Astrocyte of the spinal cord (primary cell): ENCODE results near the gene PLXDC2.

Source experiments
- DNase-seq: peaks from one replicate; pipeline ENCODE4 v3.0.0; 2011; ENCODE audit warnings: low read depth, low spot score
- H3K4me3 ChIP-seq: 2 replicates; pipeline ENCODE4 v1.5.1; 2011; ENCODE audit warnings: low read depth, mild to moderate bottlenecking, low read length, moderate library complexity
- CTCF ChIP-seq: IDR thresholded peaks from 2 replicates; pipeline ENCODE4 v1.5.1; 2012; ENCODE audit warnings: low read depth, mild to moderate bottlenecking, low read length, inconsistent platforms
- in situ Hi-C: cut with HindIII; loops from 2 replicates; pipeline ENCODE4 v1.10.0; 2017; ENCODE audit warnings: low sequenced_read_pairs

The PLXDC2 gene

GRCh38 chr10:20257422-20257821 lies 441.2 kb downstream of the PLXDC2 start:
- in situ Hi-C loops: no loop called here
- DNase-seq: no peak
- H3K4me3 ChIP-seq: no peak overlapping the region
- TF ChIP-seq CTCF: no peak

- TF ChIP-seq CTCF: no peak
- H3K4me3 ChIP-seq: no peak overlapping the region
- in situ Hi-C loops: no loop called here
- DNase-seq: no peak
Observed at GRCh38 chr10:20265146-20265545, 448.9 kb downstream of the PLXDC2 start.

DNA sequence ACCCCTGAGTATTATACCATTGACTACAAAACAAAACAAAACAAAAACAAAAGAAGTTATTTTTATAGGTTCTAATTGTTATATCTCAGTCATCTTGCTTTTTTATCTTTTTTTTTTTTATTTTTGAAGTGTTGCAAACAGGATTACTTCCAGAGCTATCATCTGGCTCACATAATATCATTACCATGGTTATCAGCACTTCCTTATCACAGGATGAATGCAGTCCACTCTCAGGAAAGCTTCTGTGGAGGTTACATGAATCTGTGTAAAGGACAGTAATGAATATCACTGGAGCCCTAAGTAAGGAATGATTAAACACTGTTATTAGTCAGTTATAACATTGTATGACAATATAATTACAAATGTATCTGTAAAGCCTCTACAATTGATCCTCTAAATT lies 451.5 kb downstream of the PLXDC2 start:
- no peak for DNase-seq
- no peak overlapping the region for H3K4me3 ChIP-seq
- in situ Hi-C loops: no loop called here
- no peak for TF ChIP-seq CTCF

- H3K4me3 ChIP-seq: no peak overlapping the region
- no peak for DNase-seq
- TF ChIP-seq CTCF: no peak
- in situ Hi-C loops: no loop called here
Observed at GRCh38 chr10:20271490-20271889, 455.3 kb downstream of the PLXDC2 start.

DNA sequence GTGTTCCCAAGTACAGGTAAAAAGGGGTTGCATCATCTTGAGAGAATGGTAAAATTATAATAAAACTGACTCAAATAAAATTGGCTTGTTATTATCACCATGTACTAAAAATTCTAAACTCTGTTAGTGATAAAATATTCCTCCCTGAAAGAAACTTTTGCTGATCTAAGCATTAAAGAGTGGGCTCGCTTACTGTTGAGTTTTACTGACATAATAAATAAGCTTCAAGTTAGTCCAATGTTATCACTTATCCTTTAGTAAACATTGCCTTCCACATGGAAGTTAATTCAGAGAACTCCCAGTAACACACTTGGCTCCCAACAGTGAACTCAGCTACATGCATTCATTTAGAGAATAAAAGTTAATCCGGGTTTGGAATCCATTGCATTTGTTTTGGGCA lies 456.4 kb downstream of the PLXDC2 start:
- DNase-seq: no peak
- in situ Hi-C loops: no loop called here
- no peak for TF ChIP-seq CTCF
- no peak overlapping the region for H3K4me3 ChIP-seq

DNA sequence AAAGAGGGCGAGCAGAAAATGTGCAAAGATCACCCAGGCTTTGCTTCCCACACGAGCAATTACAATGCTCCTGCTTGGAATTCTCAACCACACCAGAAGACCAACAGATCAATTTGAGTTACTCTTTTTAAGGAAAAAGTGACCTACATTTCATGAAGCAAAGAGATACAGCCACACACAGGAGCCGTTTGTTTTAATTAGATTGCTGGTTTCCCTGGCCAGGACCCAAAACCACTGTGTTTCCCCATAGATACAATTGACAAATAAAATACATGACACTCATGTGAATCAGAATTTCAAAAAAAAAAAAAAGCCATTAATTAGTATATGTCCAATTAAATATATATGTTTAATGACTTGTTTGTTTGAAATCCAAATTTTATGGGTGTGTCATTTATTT lies 458.3 kb downstream of the PLXDC2 start:
- in situ Hi-C loops: no loop called here
- DNase-seq: no peak
- no peak for TF ChIP-seq CTCF
- H3K4me3 ChIP-seq: no peak overlapping the region
